Ovary (tissue), 3 donors: Measurements from ENCODE around the gene TUNAR.

Source experiments
- EP300 ChIP-seq: sonication (generic); formaldehyde crosslinking; IDR thresholded peaks from one replicate; pipeline ENCODE4 v1.6.1; 2017; ENCODE audit warnings: antibody characterized with exemption
- POLR2A ChIP-seq: fragments of 450-650 bp; IDR thresholded peaks from one replicate; pipeline ENCODE4 v1.6.1; 2017; ENCODE audit warnings: antibody characterized with exemption, mild to moderate bottlenecking, moderate library complexity
- TF ChIP-seq, protein P1 (sequence below), 3 donors: fragments of 450-650 bp in 2 of 3; fragments of 200-600 bp in 1 of 3; IDR thresholded peaks; one replicate each; pipeline versions ENCODE4 v1.5.1 to v1.8.0; 2016 to 2022; ENCODE audit warnings: antibody characterized with exemption in 3 of 3, mild to moderate bottlenecking in 1 of 3
- donor health status: DM: no; HTN: no; CAD: no.

DNA sequence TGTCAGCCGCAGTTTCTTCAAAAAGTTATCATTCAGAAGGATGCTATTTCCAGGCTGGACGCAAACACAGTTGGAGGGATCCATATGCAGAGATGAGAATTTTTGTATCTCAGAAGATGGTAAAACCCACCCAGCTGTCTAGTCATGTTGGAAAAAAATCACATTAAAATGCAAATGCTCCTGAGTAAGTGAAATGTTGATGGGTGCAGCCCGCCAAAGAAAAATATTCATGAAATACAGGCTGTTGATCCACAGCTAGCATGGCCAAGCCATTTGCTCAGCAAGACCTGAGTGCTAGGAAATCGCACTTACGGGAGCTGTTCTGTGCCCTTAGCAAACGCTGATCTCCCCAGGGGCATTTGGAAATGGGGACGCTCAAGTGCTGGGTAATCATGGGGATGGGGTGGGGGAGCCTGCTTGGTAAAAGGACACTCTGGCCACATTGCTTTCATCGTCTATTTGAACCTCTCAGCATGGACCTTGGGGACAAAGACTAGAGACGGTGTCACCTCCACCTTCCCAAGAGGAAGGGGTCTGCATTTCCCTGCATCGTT lies 25.7 kb downstream of the TUNAR start:
- TF ChIP-seq, protein P1, sequence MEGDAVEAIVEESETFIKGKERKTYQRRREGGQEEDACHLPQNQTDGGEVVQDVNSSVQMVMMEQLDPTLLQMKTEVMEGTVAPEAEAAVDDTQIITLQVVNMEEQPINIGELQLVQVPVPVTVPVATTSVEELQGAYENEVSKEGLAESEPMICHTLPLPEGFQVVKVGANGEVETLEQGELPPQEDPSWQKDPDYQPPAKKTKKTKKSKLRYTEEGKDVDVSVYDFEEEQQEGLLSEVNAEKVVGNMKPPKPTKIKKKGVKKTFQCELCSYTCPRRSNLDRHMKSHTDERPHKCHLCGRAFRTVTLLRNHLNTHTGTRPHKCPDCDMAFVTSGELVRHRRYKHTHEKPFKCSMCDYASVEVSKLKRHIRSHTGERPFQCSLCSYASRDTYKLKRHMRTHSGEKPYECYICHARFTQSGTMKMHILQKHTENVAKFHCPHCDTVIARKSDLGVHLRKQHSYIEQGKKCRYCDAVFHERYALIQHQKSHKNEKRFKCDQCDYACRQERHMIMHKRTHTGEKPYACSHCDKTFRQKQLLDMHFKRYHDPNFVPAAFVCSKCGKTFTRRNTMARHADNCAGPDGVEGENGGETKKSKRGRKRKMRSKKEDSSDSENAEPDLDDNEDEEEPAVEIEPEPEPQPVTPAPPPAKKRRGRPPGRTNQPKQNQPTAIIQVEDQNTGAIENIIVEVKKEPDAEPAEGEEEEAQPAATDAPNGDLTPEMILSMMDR (IDR thresholded peaks at IDR 0.05): no peak
- TF ChIP-seq POLR2A (no peak), EP300 (no peak)
